Mesendoderm (in vitro differentiated cells): ENCODE results near the gene GPR153.

Source experiments
- DNase-seq: peaks from one replicate; pipeline ENCODE4 v3.0.0; 2013
- H2AK5ac ChIP-seq: 2 replicates; pipeline ENCODE4 v1.6.1; 2013; ENCODE audit warnings: low read length, inconsistent platforms
- H2BK120ac ChIP-seq: 2 replicates; pipeline ENCODE4 v1.6.1; 2013; ENCODE audit warnings: low read depth, mild to moderate bottlenecking, low read length, moderate library complexity, mixed read lengths
- H2BK15ac ChIP-seq: replicated peaks from 2 replicates; pipeline ENCODE4 v1.6.1; 2013; ENCODE audit warnings: low read depth, mild to moderate bottlenecking, moderate library complexity
- H2BK5ac ChIP-seq: 2 replicates; pipeline ENCODE4 v1.6.1; 2013; ENCODE audit warnings: low read length, inconsistent platforms
- H3K18ac ChIP-seq: 2 replicates; pipeline ENCODE4 v1.6.1; 2013; ENCODE audit warnings: mild to moderate bottlenecking, low read length, mixed read lengths
- H3K23ac ChIP-seq: one replicate; pipeline ENCODE4 v1.6.1; 2013; ENCODE audit warnings: low read length
- H3K27ac ChIP-seq: 2 replicates; pipeline ENCODE4 v1.5.1; 2013; ENCODE audit warnings: low read depth, mild to moderate bottlenecking, inconsistent platforms, low read length, moderate library complexity
- H3K27me3 ChIP-seq: 2 replicates; pipeline ENCODE4 v1.6.1; 2013; ENCODE audit warnings: low read length, control low read depth, mild to moderate bottlenecking, inconsistent platforms; ENCODE audit not compliant: insufficient read depth, poor library complexity
- H3K36me3 ChIP-seq: 2 replicates; pipeline ENCODE4 v1.6.1; 2013; ENCODE audit warnings: low read length, inconsistent platforms; ENCODE audit not compliant: control insufficient read depth, insufficient read depth
- H3K4ac ChIP-seq: one replicate; pipeline ENCODE4 v1.6.1; 2013; ENCODE audit warnings: low read depth, mild to moderate bottlenecking, low read length, moderate library complexity
- H3K4me1 ChIP-seq: 2 replicates; pipeline ENCODE4 v1.6.1; 2013; ENCODE audit warnings: low read depth, low read length, inconsistent platforms; ENCODE audit not compliant: control insufficient read depth
- H3K4me2 ChIP-seq: 2 replicates; pipeline ENCODE4 v1.6.1; 2013; ENCODE audit warnings: low read length
- H3K4me3 ChIP-seq: 2 replicates; pipeline ENCODE4 v1.5.1; 2013; ENCODE audit warnings: mild to moderate bottlenecking, low read length
- H3K56ac ChIP-seq: one replicate; pipeline ENCODE4 v1.6.1; 2013; ENCODE audit warnings: low read length
- H3K79me1 ChIP-seq: 2 replicates; pipeline ENCODE4 v1.6.1; 2013; ENCODE audit warnings: low read length, inconsistent platforms
- H3K79me2 ChIP-seq: 2 replicates; pipeline ENCODE4 v1.6.1; 2013; ENCODE audit warnings: mild to moderate bottlenecking, low read length; ENCODE audit not compliant: control insufficient read depth, insufficient read depth
- H3K9ac ChIP-seq: 2 replicates; pipeline ENCODE4 v1.6.1; 2013; ENCODE audit warnings: low read length, inconsistent platforms
- H4K5ac ChIP-seq: one replicate; pipeline ENCODE4 v1.6.1; 2013; ENCODE audit warnings: low read length
- H4K8ac ChIP-seq: one replicate; pipeline ENCODE4 v1.6.1; 2013; ENCODE audit warnings: low read depth, mild to moderate bottlenecking, control low read depth, low read length, moderate library complexity
- WGBS: extraction: QIAGEN DNeasy Blood & Tissue Kit; methylation state at CpG from one replicate; pipeline ENCODE4 v1.1.7; 2013; ENCODE audit warnings: low lambda C conversion rate, missing lambda C conversion rate; ENCODE audit not compliant: insufficient coverage; ENCODE audit errors: extremely low coverage; 5-methylcytosine and 5-hydroxymethylcytosine counted together

Gene GPR153

GRCh38 chr1:6256645-6257044, 4.3 kb downstream of the GPR153 start:
- no peaks in the 10 kb centered on the region for H3K27me3 ChIP-seq
- H2BK15ac ChIP-seq, result no peak overlapping the region
- no peak overlapping the region for H4K5ac ChIP-seq
- no peak overlapping the region for H3K4ac ChIP-seq
- H3K36me3 ChIP-seq, result no peaks in the 10 kb centered on the region
- H2AK5ac ChIP-seq, result no peak overlapping the region
- H2BK120ac ChIP-seq, result no peak overlapping the region
- H2BK5ac ChIP-seq, result no peak overlapping the region
- H3K9ac ChIP-seq, result no peak overlapping the region
- H3K4me1 ChIP-seq, result no peaks in the 10 kb centered on the region
- no peak overlapping the region for H3K27ac ChIP-seq
- H3K79me2 ChIP-seq, result no peaks in the 10 kb centered on the region
- no CpG with 5 or more reads among the region's 13 CpGs for WGBS
- no peak overlapping the region for H3K4me2 ChIP-seq
- no peak overlapping the region for H4K8ac ChIP-seq
- H3K23ac ChIP-seq, result no peak overlapping the region
- H3K79me1 ChIP-seq, result no peaks in the 10 kb centered on the region
- no peak overlapping the region for H3K56ac ChIP-seq
- DNase-seq, result no peak
- H3K4me3 ChIP-seq, result no peak overlapping the region
- H3K18ac ChIP-seq, result no peak overlapping the region

DNA sequence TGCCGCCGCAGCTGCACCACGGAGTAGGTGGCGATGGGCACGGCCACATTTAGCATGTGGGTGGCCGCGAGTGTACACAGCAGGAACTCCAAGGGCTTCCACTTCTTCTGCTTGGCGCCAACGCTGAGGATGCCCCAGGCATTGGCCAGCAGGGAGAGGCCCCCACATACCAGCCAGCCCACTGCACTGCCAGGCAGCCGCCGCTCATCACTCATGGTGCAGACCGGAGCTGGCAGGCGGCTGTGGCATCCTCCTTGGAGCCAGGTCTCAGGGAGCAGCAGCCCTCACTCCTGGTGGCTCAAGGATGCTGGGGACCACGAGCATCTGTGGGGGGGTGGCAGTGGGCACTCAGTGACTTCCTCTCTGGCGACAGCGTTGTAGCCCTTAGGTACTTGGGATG, 6.2 kb downstream of the GPR153 start:
- Histone ChIP-seq H3K27me3 (peaks cover 12% of the 10 kb centered on the region), H2BK5ac (no peak overlapping the region), H4K5ac (no peak overlapping the region), H3K23ac (no peak overlapping the region), H3K56ac (no peak overlapping the region), H2BK120ac (no peak overlapping the region), H3K18ac (no peak overlapping the region), H3K4ac (no peak overlapping the region), H2AK5ac (no peak overlapping the region), H3K79me2 (no peaks in the 10 kb centered on the region), H3K4me1 (no peaks in the 10 kb centered on the region), H2BK15ac (no peak overlapping the region), H3K9ac (no peak overlapping the region), H3K79me1 (no peaks in the 10 kb centered on the region), H3K36me3 (no peaks in the 10 kb centered on the region), H3K27ac (no peak overlapping the region), H4K8ac (no peak overlapping the region), H3K4me2 (no peak overlapping the region), H3K4me3 (no peak overlapping the region)
- WGBS, result no CpG with 5 or more reads among the region's 16 CpGs
- DNase-seq, result no peak

DNA sequence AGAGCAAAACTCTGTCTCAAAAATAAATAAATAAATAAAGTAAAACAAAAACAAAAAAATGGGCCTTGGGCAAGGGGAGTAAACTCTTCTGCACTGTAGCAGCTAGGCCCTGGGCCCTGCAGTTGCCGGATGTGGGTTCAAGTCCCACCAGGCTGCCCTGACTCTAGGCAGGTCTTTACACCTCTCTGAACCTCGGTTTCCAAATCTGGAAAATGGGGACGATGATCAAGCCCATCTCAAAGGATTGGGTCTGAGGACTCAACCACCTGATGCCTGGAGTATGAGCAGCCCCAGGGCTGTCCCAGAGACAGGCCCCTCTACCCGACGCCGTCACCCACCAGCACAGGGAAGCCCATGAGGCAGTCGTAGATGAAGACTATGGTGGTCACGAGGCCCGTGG, 7.5 kb downstream of the GPR153 start:
- Histone ChIP-seq H3K36me3 (no peaks in the 10 kb centered on the region), H3K9ac (no peak overlapping the region), H3K18ac (no peak overlapping the region), H3K4me1 (no peaks in the 10 kb centered on the region), H2BK5ac (no peak overlapping the region), H3K27ac (no peak overlapping the region), H3K27me3 (peaks cover 20% of the 10 kb centered on the region), H4K8ac (no peak overlapping the region), H3K56ac (no peak overlapping the region), H3K79me1 (no peaks in the 10 kb centered on the region), H3K79me2 (no peaks in the 10 kb centered on the region), H2BK15ac (no peak overlapping the region), H3K4me3 (no peak overlapping the region), H3K4ac (no peak overlapping the region), H2AK5ac (no peak overlapping the region), H4K5ac (no peak overlapping the region), H2BK120ac (no peak overlapping the region), H3K4me2 (no peak overlapping the region), H3K23ac (no peak overlapping the region)
- WGBS, result no CpG with 5 or more reads among the region's 9 CpGs
- no peak for DNase-seq

DNA sequence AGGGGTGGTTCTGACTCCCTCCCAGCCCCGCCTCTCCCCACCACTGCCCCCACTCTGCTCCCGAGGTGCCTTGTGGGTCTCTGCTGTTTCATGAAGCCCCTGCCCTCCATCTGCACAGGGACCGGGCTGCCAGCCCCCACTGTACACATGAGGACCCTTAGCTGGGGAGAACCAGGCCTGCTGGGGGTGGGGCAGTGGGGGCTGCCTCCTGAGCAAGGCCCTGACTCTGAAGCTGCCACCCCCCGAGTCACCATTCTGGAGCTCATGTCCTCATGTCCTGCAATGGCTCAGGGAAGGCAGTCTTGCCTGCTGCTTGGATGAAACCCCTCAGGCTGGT, 8.6 kb downstream of the GPR153 start:
- no peak overlapping the region for H3K4me2 ChIP-seq
- H3K27ac ChIP-seq, result no peak overlapping the region
- no peak overlapping the region for H2BK5ac ChIP-seq
- H2AK5ac ChIP-seq, result no peak overlapping the region
- H3K4me1 ChIP-seq, result no peaks in the 10 kb centered on the region
- H3K36me3 ChIP-seq, result no peaks in the 10 kb centered on the region
- peaks cover 20% of the 10 kb centered on the region for H3K27me3 ChIP-seq
- H3K9ac ChIP-seq, result no peak overlapping the region
- no peak overlapping the region for H3K18ac ChIP-seq
- H4K8ac ChIP-seq, result no peak overlapping the region
- H2BK120ac ChIP-seq, result no peak overlapping the region
- no peak overlapping the region for H4K5ac ChIP-seq
- no peak overlapping the region for H3K23ac ChIP-seq
- no peak overlapping the region for H3K4me3 ChIP-seq
- no peak overlapping the region for H3K4ac ChIP-seq
- DNase-seq, result no peak
- no peaks in the 10 kb centered on the region for H3K79me2 ChIP-seq
- no peak overlapping the region for H3K56ac ChIP-seq
- WGBS, result no CpG with 5 or more reads among the region's 4 CpGs
- no peaks in the 10 kb centered on the region for H3K79me1 ChIP-seq
- no peak overlapping the region for H2BK15ac ChIP-seq

DNA sequence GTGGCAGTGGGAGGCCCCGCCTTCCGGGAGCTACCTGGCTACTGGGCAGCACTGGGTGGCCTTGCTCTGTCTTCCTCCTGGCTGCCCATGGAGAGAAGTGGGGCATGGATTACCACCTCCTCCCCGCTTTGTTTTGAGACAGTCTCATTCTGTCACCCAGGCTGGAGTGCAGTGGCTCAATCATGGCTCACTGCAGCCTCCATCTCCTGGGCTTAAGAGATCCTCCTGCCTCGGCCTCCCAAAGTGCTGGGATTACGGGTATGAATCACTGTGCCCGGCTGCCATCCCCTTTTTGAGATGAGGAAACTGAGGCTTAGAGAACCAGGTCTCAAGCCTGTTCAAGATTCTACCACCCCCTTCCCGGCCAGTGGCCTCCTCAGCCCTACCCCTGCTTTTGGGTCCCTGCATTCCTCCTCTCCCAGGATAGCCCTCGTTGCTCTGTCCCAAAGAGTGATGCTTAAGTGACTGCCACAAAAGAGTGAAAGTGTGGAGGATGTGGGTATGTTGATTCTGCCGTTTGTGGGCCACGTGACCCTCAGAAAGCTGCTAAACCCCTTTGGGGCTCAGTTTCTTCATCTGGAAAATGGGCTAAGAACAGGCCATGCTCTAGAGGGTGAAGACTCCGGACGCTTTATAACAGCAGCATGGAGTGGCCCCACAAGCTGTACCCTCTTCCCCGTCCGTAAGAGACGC, 9.1 kb downstream of the GPR153 start:
- Histone ChIP-seq H2BK15ac (no peak overlapping the region), H4K5ac (no peak overlapping the region), H3K27me3 (peaks cover 23% of the 10 kb centered on the region), H3K18ac (no peak overlapping the region), H2BK120ac (no peak overlapping the region), H3K79me2 (no peaks in the 10 kb centered on the region), H3K4me3 (no peak overlapping the region), H3K23ac (no peak overlapping the region), H3K9ac (no peak overlapping the region), H3K4ac (no peak overlapping the region), H2BK5ac (no peak overlapping the region), H3K4me2 (no peak overlapping the region), H3K27ac (no peak overlapping the region), H3K79me1 (no peaks in the 10 kb centered on the region), H3K56ac (no peak overlapping the region), H3K36me3 (no peaks in the 10 kb centered on the region), H4K8ac (no peak overlapping the region), H2AK5ac (no peak overlapping the region), H3K4me1 (no peaks in the 10 kb centered on the region)
- no CpG with 5 or more reads among the region's 15 CpGs for WGBS
- no peak for DNase-seq

DNA sequence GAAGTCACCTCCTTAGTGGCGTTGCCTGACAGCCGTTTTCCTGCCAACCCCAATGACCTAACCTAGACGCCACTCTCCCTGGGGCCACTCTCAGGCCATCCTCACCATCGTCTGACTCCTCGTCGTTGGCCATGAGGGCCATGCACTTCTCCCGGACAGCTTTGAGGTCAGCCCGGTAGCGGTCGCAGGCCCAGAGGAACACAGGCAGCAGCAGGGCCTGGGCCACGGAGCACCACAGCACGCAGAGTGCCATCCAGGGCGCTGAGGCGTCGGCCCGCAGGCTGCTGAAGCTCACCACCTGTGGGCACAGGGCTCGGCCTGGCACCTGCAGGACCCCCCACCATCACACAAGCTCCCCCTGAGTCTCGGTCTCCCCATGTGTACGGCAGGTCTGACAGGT, 9.7 kb downstream of the GPR153 start:
- Histone ChIP-seq H3K79me2 (no peaks in the 10 kb centered on the region), H3K36me3 (no peaks in the 10 kb centered on the region), H3K56ac (no peak overlapping the region), H4K5ac (no peak overlapping the region), H3K27me3 (peaks cover 25% of the 10 kb centered on the region), H3K79me1 (no peaks in the 10 kb centered on the region), H2BK15ac (no peak overlapping the region), H3K9ac (no peak overlapping the region), H2BK120ac (no peak overlapping the region), H2BK5ac (no peak overlapping the region), H3K4me2 (no peak overlapping the region), H3K4me3 (no peak overlapping the region), H3K4ac (no peak overlapping the region), H3K27ac (no peak overlapping the region), H3K23ac (no peak overlapping the region), H3K4me1 (no peaks in the 10 kb centered on the region), H2AK5ac (no peak overlapping the region), H4K8ac (no peak overlapping the region), H3K18ac (no peak overlapping the region)
- no peak for DNase-seq
- no CpG with 5 or more reads among the region's 19 CpGs for WGBS
